HG03103 (cell line): ENCODE results near the gene KCNQ2.

Experiments
- ATAC-seq: cut with Tn5 transposase; IDR thresholded peaks from one replicate; pipeline ENCODE4 v1.9.1; 2021; ENCODE audit warnings: low read depth; ENCODE audit not compliant: unreplicated experiment

The KCNQ2 gene

GRCh38 chr20:63439866-63440265, 32.6 kb downstream of the KCNQ2 start:
- ATAC-seq, result no peak

GRCh38 chr20:63438121-63438520, 34.3 kb downstream of the KCNQ2 start:
- ATAC-seq, result no peak

GRCh38 chr20:63435552-63435951, 36.9 kb downstream of the KCNQ2 start:
- ATAC-seq, result no peak

GRCh38 chr20:63434599-63435378, 37.7 kb downstream of the KCNQ2 start:
- ATAC-seq, result no peak

GRCh38 chr20:63433756-63434531, 38.5 kb downstream of the KCNQ2 start:
- ATAC-seq, result no peak

- ATAC-seq, result no peak
Measured at GRCh38 chr20:63433351-63433750, 39.1 kb downstream of the KCNQ2 start.

- no peak for ATAC-seq
Measured at GRCh38 chr20:63432577-63433325, 39.7 kb downstream of the KCNQ2 start.

GRCh38 chr20:63431944-63432343, 40.5 kb downstream of the KCNQ2 start:
- ATAC-seq, result no peak

GRCh38 chr20:63430891-63431290, 41.6 kb downstream of the KCNQ2 start:
- no peak for ATAC-seq

GRCh38 chr20:63429992-63430391, 42.5 kb downstream of the KCNQ2 start:
- ATAC-seq, result no peak

GRCh38 chr20:63428906-63429575, 43.4 kb downstream of the KCNQ2 start:
- ATAC-seq, result no peak

- ATAC-seq, result no peak
Measured at GRCh38 chr20:63427724-63428330, 44.6 kb downstream of the KCNQ2 start.

- ATAC-seq, result no peak
Measured at GRCh38 chr20:63427206-63427605, 45.2 kb downstream of the KCNQ2 start.

GRCh38 chr20:63425846-63426485, 46.5 kb downstream of the KCNQ2 start:
- no peak for ATAC-seq

- no peak for ATAC-seq
Measured at GRCh38 chr20:63424613-63425012, 47.8 kb downstream of the KCNQ2 start.

- ATAC-seq, result no peak
Measured at GRCh38 chr20:63423751-63424150, 48.7 kb downstream of the KCNQ2 start.

GRCh38 chr20:63422653-63423052, 49.8 kb downstream of the KCNQ2 start:
- no peak for ATAC-seq

GRCh38 chr20:63421913-63422312, 50.5 kb downstream of the KCNQ2 start:
- ATAC-seq, result no peak

GRCh38 chr20:63421094-63421692, 51.3 kb downstream of the KCNQ2 start:
- no peak for ATAC-seq
